ENCODE results near the gene MSL3. TPM values are rescaled to one million over a fixed set of nuclear protein-coding genes. Genes with fewer than 3 reads are reported as not detected.

Gene MSL3
- total RNA-seq, 1 experiment from 2014 or later, result 41.8 TPM

DNA sequence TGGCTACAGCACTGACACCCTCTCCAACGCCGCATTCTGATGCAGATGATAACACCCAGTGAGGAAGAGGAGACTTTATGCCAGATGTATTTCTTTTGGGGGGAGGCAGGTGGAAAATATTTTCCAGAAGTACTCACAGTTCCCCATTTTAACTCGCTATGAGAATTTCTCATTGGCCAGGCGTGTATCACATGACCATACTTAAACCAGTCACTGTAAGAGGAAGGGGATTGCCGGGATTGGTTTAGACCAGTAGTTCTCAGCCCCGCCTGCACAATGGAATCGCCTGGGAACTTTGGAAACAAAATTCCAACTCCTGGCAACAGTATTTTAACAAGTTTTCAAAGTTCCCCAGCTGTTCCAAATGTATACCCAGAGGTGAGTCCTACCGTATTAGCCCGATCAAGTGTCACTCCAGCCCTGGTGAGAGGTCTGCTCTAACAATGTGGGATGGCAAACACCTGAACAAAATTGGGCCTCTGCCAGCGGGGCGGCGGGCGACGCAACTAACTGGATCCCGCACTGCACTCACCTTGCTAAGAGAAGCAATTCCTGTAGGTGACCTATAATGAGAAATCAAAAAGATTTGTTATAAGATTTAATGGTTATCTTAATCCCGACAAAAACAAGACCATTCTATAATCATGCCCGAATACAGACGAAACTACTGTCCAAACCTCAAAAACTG lies 2.9 kb upstream of the MSL3 start:
- no peak for DNase-seq
- Histone ChIP-seq H3K9me3 (replicated peaks) (no peaks in the 10 kb centered on the region; the same call in 1 of the 2 replicates), H3K27me3 (no peaks in the 10 kb centered on the region), H3K36me3 (no peaks in the 10 kb centered on the region), H3K4me3 (no peak overlapping the region), H3K27ac (no peak overlapping the region), H3K4me1 (0 out of 2 replicates have a peak, but pooled peaks cover 3% of the 10 kb centered on the region)

DNA sequence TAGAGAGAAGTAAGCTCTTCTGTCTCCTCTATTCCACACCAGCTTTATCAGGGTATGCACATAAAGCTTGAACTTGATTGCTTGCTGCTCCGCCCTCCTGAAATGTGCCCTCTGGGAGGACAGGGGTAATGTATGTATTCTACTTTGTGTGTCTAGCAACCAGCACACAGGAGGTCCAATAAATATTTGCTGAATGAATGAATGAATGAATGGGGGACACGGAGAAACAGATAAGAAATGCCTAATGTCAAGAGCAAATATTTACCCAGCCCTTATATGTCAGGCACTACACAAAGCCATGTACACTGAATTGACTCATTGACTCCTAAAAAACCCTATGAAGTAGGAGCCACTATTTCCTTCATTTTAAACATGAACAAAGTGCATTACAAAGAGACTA lies 2.3 kb upstream of the MSL3 start:
- H3K4me3 ChIP-seq, result no peak overlapping the region
- H3K9me3 ChIP-seq (replicated peaks), result no peaks in the 10 kb centered on the region; the same call in 1 of the 2 replicates
- DNase-seq, result no peak
- 0 out of 2 replicates have a peak, but pooled peaks cover 3% of the 10 kb centered on the region for H3K4me1 ChIP-seq
- no peaks in the 10 kb centered on the region for H3K36me3 ChIP-seq
- H3K27me3 ChIP-seq, result no peaks in the 10 kb centered on the region
- H3K27ac ChIP-seq, result no peak overlapping the region

DNA sequence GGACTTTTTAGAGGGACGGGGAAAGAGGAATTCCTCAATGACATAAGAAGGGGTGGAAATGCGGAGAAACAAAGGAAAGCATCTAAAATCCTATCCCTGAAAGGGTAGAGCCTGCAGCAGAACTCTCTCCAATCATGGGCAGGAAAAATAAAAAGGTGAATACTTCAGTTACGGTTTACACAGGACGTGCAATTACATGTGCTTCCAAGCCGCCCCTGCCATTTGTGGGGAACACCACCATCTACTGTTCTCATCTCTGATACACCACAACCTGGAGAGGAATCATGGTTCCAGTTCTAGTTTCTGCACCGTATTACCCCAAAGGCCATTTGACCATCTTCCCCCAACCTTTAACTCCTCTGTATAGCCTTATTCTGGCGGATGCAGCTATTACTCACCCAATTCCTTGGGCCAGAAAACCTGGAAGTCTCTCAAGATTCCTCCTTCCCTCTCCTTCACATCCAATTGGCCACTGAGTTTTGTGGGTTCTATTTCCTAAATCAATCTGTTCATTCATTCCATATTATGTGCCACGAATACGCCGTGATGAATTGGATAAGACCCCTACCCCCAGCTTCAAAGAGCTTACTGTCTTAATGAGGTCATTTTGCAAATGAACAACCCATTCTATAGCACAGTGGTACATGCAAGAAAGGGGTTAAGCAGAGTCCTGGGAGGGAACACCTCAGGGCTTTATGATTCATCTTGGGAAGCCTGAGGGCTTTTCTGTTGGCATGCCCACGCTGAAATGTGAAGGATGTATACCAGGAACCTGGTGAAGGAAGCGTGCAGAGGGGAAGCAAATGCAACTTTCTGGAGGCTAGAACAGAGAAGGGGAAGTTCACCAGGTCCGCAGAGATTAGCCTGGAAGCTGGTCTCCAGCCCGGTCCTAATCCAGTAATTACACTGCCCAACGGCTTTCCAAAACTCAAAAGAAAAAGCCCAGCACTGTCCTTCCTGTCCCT lies 1.4 kb upstream of the MSL3 start:
- Histone ChIP-seq H3K4me3 (peak overlapping the region; percentile 89), H3K4me1 (0 out of 2 replicates have a peak, but pooled peaks cover 3% of the 10 kb centered on the region)
- peak in 1 of 2 experiments; percentile 28 for DNase-seq

DNA sequence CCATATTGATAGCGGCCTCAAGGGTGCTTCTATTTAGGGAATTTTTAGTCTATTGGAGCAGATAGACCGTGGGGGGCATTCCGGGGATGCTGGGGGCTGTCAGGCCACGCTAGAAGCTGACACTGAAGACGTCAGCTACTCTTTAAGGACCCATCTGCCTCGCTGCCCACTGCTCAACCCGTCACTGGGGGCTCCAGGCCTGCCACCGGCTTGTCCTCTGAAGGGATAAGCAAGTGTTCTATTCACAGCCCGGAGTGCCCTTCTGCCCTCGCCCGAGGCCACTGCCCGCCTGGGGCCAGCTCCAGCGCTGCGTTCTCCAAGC lies 679 bp upstream of the MSL3 start:
- peaks cover 10% of the 10 kb centered on the region for H3K36me3 ChIP-seq
- H3K27me3 ChIP-seq, result no peaks in the 10 kb centered on the region
- DNase-seq, result no peak
- H3K9me3 ChIP-seq (replicated peaks), result no peaks in the 10 kb centered on the region
- H3K4me3 ChIP-seq, result peak overlapping the region; percentile 89
- 0 out of 2 replicates have a peak, but pooled peaks cover 3% of the 10 kb centered on the region for H3K4me1 ChIP-seq
- peak overlapping the region; percentile 73 for H3K27ac ChIP-seq

More for the DNA sequence above, 1.4 kb upstream of the MSL3 start:
- H3K9me3 ChIP-seq (replicated peaks), result no peaks in the 10 kb centered on the region
- H3K27me3 ChIP-seq, result no peaks in the 10 kb centered on the region
- no peak overlapping the region for H3K27ac ChIP-seq
- peaks cover 6% of the 10 kb centered on the region; the same call in 1 of the 2 replicates for H3K36me3 ChIP-seq

DNA sequence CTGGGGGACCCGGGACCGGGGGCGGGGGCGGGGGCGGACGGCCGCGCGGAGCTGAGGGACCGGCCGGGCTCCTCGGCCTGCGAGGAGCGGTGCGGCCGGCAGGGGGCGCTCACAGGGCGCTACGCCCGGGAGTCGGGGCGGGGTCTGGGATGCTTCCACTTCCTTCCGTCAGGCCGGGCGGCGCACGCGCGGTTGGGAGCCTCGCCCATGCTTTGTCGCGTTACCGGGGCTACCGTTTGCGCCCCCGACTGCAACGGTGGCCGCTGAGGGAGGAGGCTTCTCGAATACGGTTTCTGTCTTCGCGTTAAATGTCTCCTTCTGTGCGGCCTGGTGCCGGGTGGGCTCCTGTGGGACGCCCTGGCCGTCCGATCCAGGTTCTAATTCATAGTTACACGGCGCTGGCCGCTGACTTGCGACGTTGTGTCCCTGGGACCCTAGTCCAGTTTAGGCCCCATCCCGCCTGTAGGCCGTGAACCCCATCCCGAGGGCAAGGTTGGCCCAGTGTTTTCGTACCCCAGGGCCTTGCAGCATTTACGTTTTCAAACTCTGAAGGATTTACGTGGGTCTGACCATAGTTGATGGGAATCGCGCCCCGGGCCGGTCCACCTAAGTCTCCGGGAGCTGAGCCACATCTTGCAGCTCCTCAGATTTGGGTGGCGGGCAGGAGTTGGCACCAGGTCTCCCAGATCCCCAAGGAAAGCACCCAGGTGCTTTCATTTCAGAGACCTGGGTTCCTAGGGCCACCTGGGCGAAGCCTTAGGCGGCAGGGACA lies 549 bp downstream of the MSL3 start:
- H3K27me3 ChIP-seq, result no peaks in the 10 kb centered on the region
- peak overlapping the region; percentile 30; the same call in 1 of the 2 replicates for H3K27ac ChIP-seq
- peak; percentile 92 for DNase-seq
- peak overlapping the region; percentile 89 for H3K4me3 ChIP-seq
- 0 out of 2 replicates have a peak, but pooled peaks cover 3% of the 10 kb centered on the region for H3K4me1 ChIP-seq
- no peaks in the 10 kb centered on the region for H3K9me3 ChIP-seq (replicated peaks)
- peaks cover 16% of the 10 kb centered on the region for H3K36me3 ChIP-seq

DNA sequence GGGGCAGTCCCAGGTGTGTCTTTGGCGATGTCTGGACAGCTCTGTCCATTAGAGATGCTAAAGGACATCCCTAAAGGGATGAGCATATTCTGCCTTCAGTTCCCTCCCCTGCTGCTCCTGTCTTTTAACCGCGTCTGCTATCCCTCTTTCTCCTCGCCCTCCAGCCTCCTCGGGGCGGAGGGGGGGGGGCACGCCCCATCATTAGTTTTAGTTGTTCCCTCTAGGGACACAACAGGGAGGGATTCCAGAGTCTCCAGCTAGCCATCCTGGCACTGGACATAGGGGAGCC lies 1.1 kb downstream of the MSL3 start:
- H3K4me1 ChIP-seq, result 0 out of 2 replicates have a peak, but pooled peaks cover 3% of the 10 kb centered on the region
- no peaks in the 10 kb centered on the region for H3K27me3 ChIP-seq
- DNase-seq, result no peak
- H3K9me3 ChIP-seq (replicated peaks), result no peaks in the 10 kb centered on the region
- H3K36me3 ChIP-seq, result peaks cover 19% of the 10 kb centered on the region
- peak overlapping the region; percentile 89 for H3K4me3 ChIP-seq
- H3K27ac ChIP-seq, result no peak overlapping the region; the same call in 1 of the 2 replicates

DNA sequence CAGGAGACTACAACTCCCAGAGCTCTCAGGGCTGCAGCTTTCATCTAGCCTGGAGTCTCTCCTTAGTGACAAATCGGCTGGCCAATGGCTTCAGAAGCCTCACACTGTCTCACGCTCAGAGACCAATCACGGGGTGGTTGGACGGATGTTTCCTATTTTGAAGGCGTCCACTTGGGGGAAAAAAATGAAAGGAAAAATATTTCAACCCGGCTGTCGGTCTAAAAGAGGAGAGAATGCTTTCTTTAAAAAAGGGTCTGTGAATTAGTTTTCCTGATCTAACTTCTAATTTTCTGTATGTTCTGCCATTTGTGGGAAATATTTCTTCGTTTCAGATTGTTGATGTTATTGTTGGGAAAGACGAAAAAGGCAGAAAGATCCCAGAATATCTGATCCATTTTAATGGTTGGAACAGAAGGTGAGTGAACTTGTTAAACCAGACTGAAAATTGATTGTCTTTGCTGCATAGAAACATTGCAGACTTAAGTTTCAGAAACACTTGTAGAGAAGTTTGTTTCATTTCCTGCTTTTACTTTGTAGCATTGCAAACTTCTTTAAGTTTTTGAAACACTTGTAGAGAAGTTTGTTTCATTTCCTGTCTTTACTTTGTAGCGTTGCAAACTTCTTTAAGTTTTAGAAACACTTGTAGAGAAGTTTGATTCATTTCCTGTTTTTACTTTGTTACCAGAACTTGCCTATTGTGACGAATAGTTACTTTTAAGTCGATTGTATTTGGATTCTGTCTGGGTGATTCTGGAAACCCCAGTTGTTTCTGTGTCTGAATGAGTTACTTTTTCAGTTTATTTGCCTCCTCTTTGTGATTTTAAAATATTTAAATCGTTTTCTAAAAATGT lies 1.6 kb downstream of the MSL3 start:
- Histone ChIP-seq H3K4me1 (0 out of 2 replicates have a peak, but pooled peaks cover 3% of the 10 kb centered on the region), H3K4me3 (peak overlapping the region; percentile 89), H3K27me3 (no peaks in the 10 kb centered on the region), H3K9me3 (replicated peaks) (no peaks in the 10 kb centered on the region), H3K36me3 (peaks cover 19% of the 10 kb centered on the region), H3K27ac (no peak overlapping the region)
- DNase-seq, result peak; percentile 90 to 96

DNA sequence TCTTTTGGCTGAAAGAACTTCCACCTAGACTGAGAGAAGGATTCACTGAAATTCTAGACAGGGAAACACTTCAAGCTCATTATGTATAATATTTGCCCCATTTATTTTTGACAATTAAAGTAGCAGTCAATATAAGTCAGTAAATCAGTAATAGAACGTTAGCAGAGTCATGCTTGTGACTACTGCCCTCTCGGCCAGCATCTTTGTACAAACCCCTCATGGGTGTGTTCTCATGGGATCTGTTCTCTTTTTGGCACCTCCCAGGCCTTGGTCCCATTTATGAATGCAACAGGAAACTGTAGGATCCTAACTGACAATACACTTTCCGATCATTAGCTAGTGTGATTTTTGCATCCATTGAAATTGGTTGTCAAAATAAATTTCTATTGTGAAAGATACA lies 2.9 kb downstream of the MSL3 start:
- H3K27me3 ChIP-seq, result no peaks in the 10 kb centered on the region
- no peak overlapping the region for H3K27ac ChIP-seq
- peaks cover 27% of the 10 kb centered on the region for H3K36me3 ChIP-seq
- H3K9me3 ChIP-seq (replicated peaks), result no peaks in the 10 kb centered on the region
- DNase-seq, result no peak
- 0 out of 2 replicates have a peak, but pooled peaks cover 3% of the 10 kb centered on the region for H3K4me1 ChIP-seq
- H3K4me3 ChIP-seq, result no peak overlapping the region

DNA sequence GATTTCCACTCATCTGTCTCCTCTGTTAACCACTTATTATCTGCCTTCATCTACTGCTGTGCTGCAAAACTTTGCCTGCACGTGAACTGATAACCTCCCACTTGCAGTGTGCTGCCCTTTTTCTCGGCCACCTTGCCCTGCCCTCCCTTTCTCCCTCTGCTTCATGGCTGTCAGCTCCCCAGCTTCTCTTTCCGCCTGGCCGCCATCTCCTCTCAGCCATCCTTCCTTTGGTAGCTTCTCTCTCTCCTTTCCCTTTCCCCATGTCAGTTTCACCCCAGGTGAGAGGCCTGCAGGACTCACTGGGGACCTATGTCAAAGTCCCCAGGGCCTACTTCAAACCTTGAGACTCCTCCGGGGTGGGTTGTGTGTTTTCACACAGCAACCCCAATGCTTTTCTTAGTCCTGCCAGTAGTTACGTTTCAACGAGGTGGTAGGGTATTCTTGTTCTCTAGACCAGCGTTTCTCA lies 6.6 kb downstream of the MSL3 start:
- DNase-seq, result no peak
- no peaks in the 10 kb centered on the region for H3K4me1 ChIP-seq
- H3K4me3 ChIP-seq, result no peak overlapping the region
- peaks cover 37% of the 10 kb centered on the region for H3K36me3 ChIP-seq
- no peaks in the 10 kb centered on the region for H3K27me3 ChIP-seq
- no peaks in the 10 kb centered on the region for H3K9me3 ChIP-seq (replicated peaks)
- H3K27ac ChIP-seq, result no peak overlapping the region

DNA sequence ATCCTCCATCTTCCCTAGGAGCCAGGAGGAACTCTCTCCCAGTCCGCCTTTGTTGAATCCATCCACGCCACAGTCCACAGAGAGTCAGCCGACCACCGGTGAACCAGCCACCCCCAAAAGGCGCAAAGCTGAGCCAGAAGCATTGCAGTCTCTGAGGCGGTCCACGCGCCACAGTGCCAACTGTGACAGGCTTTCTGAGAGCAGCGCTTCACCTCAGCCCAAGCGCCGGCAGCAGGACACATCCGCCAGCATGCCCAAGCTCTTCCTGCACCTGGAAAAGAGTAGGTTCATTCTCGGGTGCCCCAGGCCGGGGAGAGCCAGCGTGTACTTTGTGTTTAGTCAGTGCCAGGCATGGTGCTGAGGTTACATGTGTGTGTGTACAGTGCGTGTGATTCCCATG lies 7.4 kb downstream of the MSL3 start:
- Histone ChIP-seq H3K27ac (no peak overlapping the region), H3K9me3 (replicated peaks) (no peaks in the 10 kb centered on the region), H3K36me3 (peaks cover 37% of the 10 kb centered on the region), H3K4me3 (no peak overlapping the region), H3K27me3 (no peaks in the 10 kb centered on the region), H3K4me1 (no peaks in the 10 kb centered on the region)
- DNase-seq, result no peak

DNA sequence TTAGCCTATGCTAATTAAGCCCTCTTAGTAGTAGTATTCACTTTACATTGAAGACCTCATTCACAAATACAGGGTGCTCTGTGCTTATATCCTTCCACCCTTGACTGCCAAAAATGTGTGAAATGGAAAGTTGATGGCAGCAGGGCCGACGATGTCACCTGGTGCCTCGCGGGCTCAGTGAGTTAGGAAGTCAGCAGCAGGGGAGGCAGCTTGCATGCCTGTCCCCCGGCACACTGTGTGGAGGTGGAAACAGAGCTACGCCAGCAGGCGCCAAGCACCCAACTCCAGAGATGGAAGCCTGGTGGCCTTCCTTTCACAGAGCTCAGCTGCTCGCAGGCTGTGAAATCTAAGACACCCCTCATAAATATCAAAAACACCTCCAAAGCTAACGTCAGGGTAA lies 8.4 kb downstream of the MSL3 start:
- no peak overlapping the region for H3K4me3 ChIP-seq
- H3K4me1 ChIP-seq, result no peaks in the 10 kb centered on the region
- H3K27me3 ChIP-seq, result no peaks in the 10 kb centered on the region
- H3K9me3 ChIP-seq (replicated peaks), result no peaks in the 10 kb centered on the region
- no peak for DNase-seq
- H3K27ac ChIP-seq, result no peak overlapping the region
- H3K36me3 ChIP-seq, result peaks cover 32% of the 10 kb centered on the region

DNA sequence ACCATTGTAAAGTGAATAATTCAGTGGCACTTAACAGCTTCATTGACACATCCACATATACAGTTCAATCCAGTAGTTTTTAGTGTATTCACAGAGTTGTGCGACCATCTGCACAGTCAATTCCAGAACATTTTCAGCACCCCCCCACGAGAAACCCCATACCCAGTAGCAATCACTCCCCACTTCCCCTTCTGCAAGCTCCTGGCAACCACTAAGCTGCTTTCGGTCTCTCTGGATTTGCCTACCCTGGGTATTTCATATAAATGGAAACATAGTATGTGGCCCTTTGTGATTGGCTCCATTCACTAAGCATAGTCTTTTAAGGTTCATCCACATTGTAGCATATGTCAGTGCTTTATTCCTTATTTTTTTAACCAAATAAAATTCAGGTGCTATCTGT lies 10.0 kb downstream of the MSL3 start:
- no peak for DNase-seq
- Histone ChIP-seq H3K4me1 (no peaks in the 10 kb centered on the region), H3K9me3 (replicated peaks) (no peaks in the 10 kb centered on the region), H3K27ac (no peak overlapping the region), H3K4me3 (no peak overlapping the region), H3K36me3 (peaks cover 25% of the 10 kb centered on the region), H3K27me3 (no peaks in the 10 kb centered on the region)

DNA sequence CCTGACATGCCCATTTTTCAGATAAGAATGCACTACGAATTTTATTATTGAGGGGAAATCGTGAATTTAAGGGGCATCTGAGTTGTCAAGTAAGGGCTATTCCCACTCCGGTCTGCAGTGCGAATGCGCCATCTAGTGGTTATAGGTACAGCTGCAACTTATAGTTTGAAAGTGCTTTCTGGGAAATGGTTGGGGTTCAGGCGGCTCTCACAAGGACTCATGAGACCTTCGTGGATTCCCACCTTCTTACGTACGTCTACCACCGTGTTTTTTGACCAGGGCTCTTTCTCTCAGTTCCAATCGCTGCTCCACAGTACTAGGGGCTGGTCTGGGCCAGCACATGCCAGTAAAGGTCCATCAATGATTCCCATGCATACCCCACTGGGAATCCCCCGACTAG lies 12.3 kb downstream of the MSL3 start:
- H3K27me3 ChIP-seq, result no peaks in the 10 kb centered on the region
- no peak overlapping the region for H3K27ac ChIP-seq
- peaks cover 13% of the 10 kb centered on the region for H3K36me3 ChIP-seq
- DNase-seq, result peak; percentile 35 to 85
- no peak overlapping the region for H3K4me3 ChIP-seq
- no peaks in the 10 kb centered on the region for H3K9me3 ChIP-seq (replicated peaks)
- H3K4me1 ChIP-seq, result no peaks in the 10 kb centered on the region

DNA sequence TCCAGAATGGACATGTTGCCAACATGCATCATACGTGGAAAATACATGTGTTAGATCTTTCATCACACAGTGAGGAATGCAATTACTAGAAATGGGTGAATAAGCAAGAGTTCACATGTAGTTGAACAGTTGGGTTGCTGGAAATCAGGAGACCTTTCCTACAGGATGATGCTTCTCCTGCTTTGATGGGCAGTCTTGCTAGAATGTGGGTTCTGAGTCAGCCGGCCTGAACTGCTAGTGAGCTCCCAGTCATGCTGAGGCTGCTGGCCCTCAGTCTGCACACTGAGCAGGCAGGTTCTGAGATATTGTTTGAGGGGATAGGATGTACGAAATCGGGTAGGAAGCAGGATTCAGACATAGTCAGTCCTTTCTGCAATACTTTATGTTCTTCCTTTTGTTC lies 20.2 kb downstream of the MSL3 start:
- Histone ChIP-seq H3K4me3 (no peak overlapping the region), H3K36me3 (no peaks in the 10 kb centered on the region), H3K4me1 (no peaks in the 10 kb centered on the region), H3K9me3 (replicated peaks) (no peaks in the 10 kb centered on the region), H3K27ac (no peak overlapping the region), H3K27me3 (no peaks in the 10 kb centered on the region)
- no peak for DNase-seq
